GM23248 (cell line): ENCODE results near the gene ZSCAN30. TPM values are rescaled to one million over a fixed set of nuclear protein-coding genes. Genes with fewer than 3 reads are reported as not detected.
A peak's percentile ranks its signal among the peaks of the same experiment; 100 is the strongest.

Source experiments
- DNase-seq: peaks from one replicate; pipeline ENCODE4 v3.0.0-alpha.2; 2015
- H2AFZ ChIP-seq: fragments of 200-600 bp; sonication (generic); 2 replicates; pipeline ENCODE4 v1.6.1; 2016; ENCODE audit warnings: antibody characterized with exemption
- H3F3A ChIP-seq: fragments of 200-600 bp; sonication (generic); 2 replicates; pipeline ENCODE4 v1.6.1; 2016; ENCODE audit warnings: mild to moderate bottlenecking, antibody characterized with exemption, mixed run types; ENCODE audit not compliant: insufficient read depth
- H3K27ac ChIP-seq: fragments of 200-600 bp; sonication (generic); 2 replicates; pipeline ENCODE4 v1.5.1; 2016; ENCODE audit warnings: mild to moderate bottlenecking
- H3K27me3 ChIP-seq: fragments of 200-600 bp; sonication (generic); replicated peaks from 2 replicates; pipeline ENCODE4 v1.6.1; 2016; ENCODE audit warnings: mild to moderate bottlenecking; ENCODE audit not compliant: insufficient read depth
- H3K36me3 ChIP-seq: fragments of 200-600 bp; sonication (generic); 2 replicates; pipeline ENCODE4 v1.6.1; 2016; ENCODE audit warnings: low read depth, mild to moderate bottlenecking
- H3K4me1 ChIP-seq: fragments of 200-600 bp; sonication (generic); 2 replicates; pipeline ENCODE4 v1.6.1; 2016; ENCODE audit warnings: mild to moderate bottlenecking; ENCODE audit not compliant: insufficient read depth
- H3K4me2 ChIP-seq: fragments of 200-600 bp; sonication (generic); one replicate; pipeline ENCODE4 v1.6.1; 2016; ENCODE audit warnings: mild to moderate bottlenecking; ENCODE audit not compliant: unreplicated experiment
- H3K4me3 ChIP-seq: fragments of 200-600 bp; sonication (generic); 2 replicates; pipeline ENCODE4 v1.5.1; 2016; ENCODE audit warnings: mild to moderate bottlenecking
- H3K79me2 ChIP-seq: fragments of 200-600 bp; sonication (generic); 2 replicates; pipeline ENCODE4 v1.6.1; 2016; ENCODE audit warnings: mild to moderate bottlenecking; ENCODE audit not compliant: insufficient read depth
- H3K9ac ChIP-seq: fragments of 200-600 bp; sonication (generic); 2 replicates; pipeline ENCODE4 v1.6.1; 2016; ENCODE audit warnings: mild to moderate bottlenecking
- H3K9me2 ChIP-seq: fragments of 200-600 bp; sonication (generic); 2 replicates; pipeline ENCODE4 v1.6.1; 2016; ENCODE audit warnings: mixed run types, mild to moderate bottlenecking, moderate library complexity; ENCODE audit not compliant: insufficient read depth
- H3K9me3 ChIP-seq: fragments of 200-600 bp; sonication (generic); one replicate; pipeline ENCODE4 v1.6.1; 2017; ENCODE audit warnings: low read depth
- H4K20me1 ChIP-seq: fragments of 200-600 bp; sonication (generic); 2 replicates; pipeline ENCODE4 v1.6.0; 2016; ENCODE audit not compliant: insufficient read depth
- EZH2 ChIP-seq: fragments of 200-600 bp; sonication (generic); IDR thresholded peaks from 2 replicates; pipeline ENCODE4 v1.6.1; 2018; ENCODE audit warnings: antibody characterized with exemption, mild to moderate bottlenecking; ENCODE audit not compliant: insufficient read depth, poor library complexity, severe bottlenecking
- EZH2phosphoT487 ChIP-seq: fragments of 200-600 bp; sonication (generic); IDR thresholded peaks from 2 replicates; pipeline ENCODE4 v1.6.1; 2018; ENCODE audit warnings: antibody characterized with exemption, moderate library complexity, mild to moderate bottlenecking, low read depth; ENCODE audit not compliant: insufficient read depth
- WGBS, 2 experiments: methylation state at CpG; one replicate each; pipeline ENCODE4 v1.1.6; 2015 to 2017; ENCODE audit warnings: low lambda C conversion rate in 2 of 2, low coverage in 1 of 2; ENCODE audit errors: missing lambda C conversion rate in 2 of 2; 5-methylcytosine and 5-hydroxymethylcytosine counted together
- in situ Hi-C: fragments of 300-500 bp; cut with MboI; formaldehyde crosslinking; loops from 2 replicates; pipeline ENCODE4 v1.15.0; 2020
- polyA plus RNA-seq: library from polyadenylated mRNA; unstranded; fragments of >200 nt; fragmentation: Nextera tagmentation; extraction: Ambion mirVana; gene quantifications from 2 replicates; pipeline ENCODE4 v1.2.1, GENCODE V29; 2016
- total RNA-seq: library from RNA; depleted of rRNA; stranded (reverse); fragments of >200 nt; shearing (Covaris generic); gene quantifications from 2 replicates; pipeline ENCODE4 v1.2.3, GENCODE V29; 2014

The ZSCAN30 gene
- total and polyA plus RNA-seq, 2 experiments from 2014 or later = 13.7 to 21.3 TPM

DNA sequence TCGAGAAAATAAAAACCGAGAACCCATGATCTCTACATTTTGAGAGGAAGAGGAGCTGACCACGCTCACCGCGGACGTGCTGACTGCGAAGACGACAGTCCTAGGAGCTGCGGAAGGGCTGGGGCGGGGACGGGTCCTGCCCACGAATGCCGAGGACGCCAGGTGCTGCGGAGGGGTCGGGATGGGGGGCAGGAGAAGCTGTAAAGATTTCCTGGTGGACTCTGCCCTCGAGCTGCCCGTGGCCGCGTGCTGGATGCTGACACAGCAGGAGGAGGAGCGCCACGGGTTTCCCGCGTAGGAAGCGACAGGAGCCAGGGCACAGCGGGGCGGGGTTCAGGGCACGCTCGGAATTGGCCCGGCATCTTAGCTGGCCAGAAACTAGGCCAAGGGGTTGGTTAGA, 22.2 kb downstream of the ZSCAN30 start:
- Histone ChIP-seq H2AFZ (peak overlapping the region; percentile 68; the same call in 1 of the 2 replicates), H3K4me2 (peak overlapping the region; percentile 33), H3K79me2 (peaks cover 4% of the 10 kb centered on the region; the same call in 1 of the 2 replicates), H3K27me3 (no peaks in the 10 kb centered on the region), H3K9me2 (no peaks in the 10 kb centered on the region), H3K9ac (peak overlapping the region; percentile 43; the same call in 1 of the 2 replicates), H3K36me3 (no peaks in the 10 kb centered on the region), H3K27ac (no peak overlapping the region), H3K4me1 (no peaks in the 10 kb centered on the region), H3K9me3 (no peaks in the 10 kb centered on the region), H4K20me1 (no peaks in the 10 kb centered on the region), H3F3A (no peaks in the 10 kb centered on the region), H3K4me3 (peak overlapping the region; percentile 39; the same call in 1 of the 2 replicates)
- WGBS, 2 experiments = 37 to 53% methylated on average over 19 to 30 of the region's 30 CpGs
- DNase-seq = no peak
- in situ Hi-C loops = no loop called here
- no peak for TF ChIP-seq EZH2
- TF ChIP-seq EZH2phosphoT487 = no peak

DNA sequence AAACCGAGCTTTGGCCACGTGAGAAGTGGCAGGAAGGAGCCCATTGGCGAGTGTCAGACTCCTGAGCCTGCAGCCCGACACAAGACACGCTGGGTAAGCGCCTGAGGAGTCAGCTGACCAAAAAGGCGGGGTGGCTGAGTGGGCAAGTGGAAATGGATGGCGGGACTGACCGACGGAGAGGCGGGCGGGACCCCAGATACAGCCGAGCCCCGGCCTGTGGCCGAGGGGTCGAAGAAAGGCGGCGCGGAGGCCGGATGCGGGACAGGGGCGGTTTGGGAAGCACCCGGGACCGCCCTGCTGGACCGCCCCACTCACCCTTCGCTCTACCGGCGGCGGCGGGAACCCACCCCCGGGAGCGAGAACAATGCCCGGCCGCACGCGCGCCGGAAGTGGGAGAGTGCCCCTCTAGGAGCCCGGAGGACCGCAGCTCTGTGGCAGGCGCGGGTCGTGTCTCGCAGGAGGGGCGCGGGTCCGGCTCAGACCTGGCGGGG, 22.8 kb downstream of the ZSCAN30 start:
- Histone ChIP-seq H3K36me3 (no peaks in the 10 kb centered on the region), H3F3A (no peaks in the 10 kb centered on the region), H3K79me2 (peaks cover 4% of the 10 kb centered on the region; the same call in 1 of the 2 replicates), H3K9ac (peak overlapping the region; percentile 43), H3K4me2 (peak overlapping the region; percentile 33), H3K9me3 (no peaks in the 10 kb centered on the region), H3K27ac (no peak overlapping the region), H3K4me3 (peak overlapping the region; percentile 39), H3K4me1 (no peaks in the 10 kb centered on the region), H2AFZ (peak overlapping the region; percentile 68), H3K9me2 (no peaks in the 10 kb centered on the region), H3K27me3 (no peaks in the 10 kb centered on the region), H4K20me1 (no peaks in the 10 kb centered on the region)
- WGBS, 2 experiments = 9 to 12% methylated on average over 45 to 46 of the region's 48 CpGs
- in situ Hi-C loops = no loop called here
- TF ChIP-seq EZH2phosphoT487 (no peak), EZH2 (no peak)
- DNase-seq = peak; percentile 54

DNA sequence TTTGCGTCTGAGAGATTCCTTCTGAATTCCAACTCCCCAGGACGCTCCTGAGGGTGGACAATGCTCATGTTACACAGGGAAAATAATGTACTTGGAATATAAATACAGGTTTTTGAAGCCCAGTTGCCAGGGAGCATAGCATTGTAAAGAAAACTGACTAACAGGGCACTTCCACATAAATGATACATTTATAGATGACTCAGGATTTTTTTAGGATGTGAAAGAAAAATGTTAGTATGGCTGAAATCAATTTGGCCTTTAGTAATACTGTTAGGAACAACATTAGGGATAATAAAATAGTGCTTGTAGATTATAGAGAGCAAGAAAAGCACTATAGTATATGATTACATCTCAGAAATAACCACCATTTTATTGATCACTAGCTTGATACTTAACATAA, 25.6 kb downstream of the ZSCAN30 start:
- no peaks in the 10 kb centered on the region for H3K9me2 ChIP-seq
- H3K4me2 ChIP-seq = no peak overlapping the region
- H3K36me3 ChIP-seq = peaks cover 11% of the 10 kb centered on the region; the same call in 1 of the 2 replicates
- no peak overlapping the region for H3K27ac ChIP-seq
- no peaks in the 10 kb centered on the region for H3F3A ChIP-seq
- no peaks in the 10 kb centered on the region for H3K4me1 ChIP-seq
- H3K4me3 ChIP-seq = no peak overlapping the region
- H3K79me2 ChIP-seq = peaks cover 4% of the 10 kb centered on the region; the same call in 1 of the 2 replicates
- H3K27me3 ChIP-seq = no peaks in the 10 kb centered on the region
- no peaks in the 10 kb centered on the region for H3K9me3 ChIP-seq
- in situ Hi-C loops = no loop called here
- TF ChIP-seq EZH2phosphoT487 = no peak
- no peak for TF ChIP-seq EZH2
- 98 to 100% methylated on average over 2 of the region's 2 CpGs for WGBS, 2 experiments
- no peaks in the 10 kb centered on the region for H4K20me1 ChIP-seq
- no peak overlapping the region for H2AFZ ChIP-seq
- H3K9ac ChIP-seq = no peak overlapping the region
- no peak for DNase-seq

DNA sequence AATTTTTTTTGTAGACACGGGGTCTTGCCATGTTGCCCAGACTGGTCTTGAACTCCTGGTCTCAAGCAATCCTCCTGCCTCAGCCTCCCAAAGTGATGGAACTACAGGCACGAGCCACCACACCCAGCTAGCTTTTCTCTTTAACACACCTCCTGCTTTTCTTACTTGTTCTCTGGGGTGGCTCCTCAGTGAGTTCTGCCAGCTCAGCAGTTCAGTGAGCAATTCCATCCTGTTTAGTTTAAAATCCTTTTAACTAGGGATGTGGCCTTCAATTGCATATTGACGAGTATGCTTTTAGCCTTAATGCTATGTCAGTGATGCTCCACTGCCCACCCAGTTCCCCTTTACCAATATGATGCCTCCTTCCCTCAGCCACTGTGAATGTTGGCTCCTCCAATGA, 33.1 kb downstream of the ZSCAN30 start:
- Histone ChIP-seq H3K9me3 (peaks cover 15% of the 10 kb centered on the region), H3K4me1 (no peaks in the 10 kb centered on the region), H3K79me2 (no peaks in the 10 kb centered on the region), H3K4me3 (no peak overlapping the region), H3K9ac (no peak overlapping the region), H3K9me2 (no peaks in the 10 kb centered on the region), H3K36me3 (peaks cover 38% of the 10 kb centered on the region), H2AFZ (no peak overlapping the region), H3K27me3 (no peaks in the 10 kb centered on the region), H3F3A (no peaks in the 10 kb centered on the region), H3K4me2 (no peak overlapping the region), H4K20me1 (no peaks in the 10 kb centered on the region), H3K27ac (no peak overlapping the region)
- no peak for TF ChIP-seq EZH2
- TF ChIP-seq EZH2phosphoT487 = no peak
- 93 to 95% methylated on average over 3 of the region's 3 CpGs for WGBS, 2 experiments
- DNase-seq = no peak
- in situ Hi-C loops = no loop called here
